ENCODE results near the gene GGACT. TPM values are rescaled to one million over a fixed set of nuclear protein-coding genes. Genes with fewer than 3 reads are reported as not detected.

The GGACT gene
- total RNA-seq, 1 donor from 2014 or later = 4.7 TPM

DNA sequence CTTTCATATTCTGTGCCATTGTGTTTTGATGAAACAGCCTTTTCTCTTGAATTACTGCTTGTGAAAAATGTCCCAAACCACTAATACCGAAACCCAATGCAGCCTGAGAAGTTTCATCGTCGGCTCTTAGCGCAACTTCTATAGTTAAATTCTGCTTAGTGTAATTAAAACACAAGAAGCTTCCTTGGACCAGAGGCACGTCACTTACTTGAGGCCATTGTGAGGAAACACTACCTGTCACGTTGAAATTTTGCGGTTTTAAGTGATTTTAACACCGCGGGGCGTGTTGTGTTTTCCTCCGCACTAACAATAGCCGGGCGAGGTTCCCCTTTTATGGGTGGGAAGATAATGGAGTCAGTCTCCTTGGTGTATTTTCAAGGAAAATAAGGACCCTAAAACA lies 70.9 kb downstream of the GGACT start:
- TF ChIP-seq, protein P1, sequence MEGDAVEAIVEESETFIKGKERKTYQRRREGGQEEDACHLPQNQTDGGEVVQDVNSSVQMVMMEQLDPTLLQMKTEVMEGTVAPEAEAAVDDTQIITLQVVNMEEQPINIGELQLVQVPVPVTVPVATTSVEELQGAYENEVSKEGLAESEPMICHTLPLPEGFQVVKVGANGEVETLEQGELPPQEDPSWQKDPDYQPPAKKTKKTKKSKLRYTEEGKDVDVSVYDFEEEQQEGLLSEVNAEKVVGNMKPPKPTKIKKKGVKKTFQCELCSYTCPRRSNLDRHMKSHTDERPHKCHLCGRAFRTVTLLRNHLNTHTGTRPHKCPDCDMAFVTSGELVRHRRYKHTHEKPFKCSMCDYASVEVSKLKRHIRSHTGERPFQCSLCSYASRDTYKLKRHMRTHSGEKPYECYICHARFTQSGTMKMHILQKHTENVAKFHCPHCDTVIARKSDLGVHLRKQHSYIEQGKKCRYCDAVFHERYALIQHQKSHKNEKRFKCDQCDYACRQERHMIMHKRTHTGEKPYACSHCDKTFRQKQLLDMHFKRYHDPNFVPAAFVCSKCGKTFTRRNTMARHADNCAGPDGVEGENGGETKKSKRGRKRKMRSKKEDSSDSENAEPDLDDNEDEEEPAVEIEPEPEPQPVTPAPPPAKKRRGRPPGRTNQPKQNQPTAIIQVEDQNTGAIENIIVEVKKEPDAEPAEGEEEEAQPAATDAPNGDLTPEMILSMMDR (IDR thresholded peaks at IDR 0.05) = no peak
- no peak for TF ChIP-seq POLR2AphosphoS5 (IDR thresholded peaks at IDR 0.05; ENCODE audit: insufficient read depth in 1 of 2, low read depth in 1 of 2)
- no peak for TF ChIP-seq POLR2A (IDR thresholded peaks at IDR 0.05)
- no peak overlapping the region for H3K27ac ChIP-seq
- peaks cover 0 to 3% of the 10 kb centered on the region in 2 donors for H3K36me3 ChIP-seq
- H3K4me3 ChIP-seq = no peak overlapping the region
- DNase-seq (ENCODE audit: extremely low spot score in 2 of 2) = no peak
- peaks cover 12% of the 10 kb centered on the region for H3K4me1 ChIP-seq
- H3K27me3 ChIP-seq = no peaks in the 10 kb centered on the region
- H3K9me3 ChIP-seq = no peaks in the 10 kb centered on the region
- intact Hi-C loops (cut with DNase I) = loop anchor here (10.0 kb wide), 2 partner anchors 603 to 863 kb away; no protein-coding TSS in a partner anchor

DNA sequence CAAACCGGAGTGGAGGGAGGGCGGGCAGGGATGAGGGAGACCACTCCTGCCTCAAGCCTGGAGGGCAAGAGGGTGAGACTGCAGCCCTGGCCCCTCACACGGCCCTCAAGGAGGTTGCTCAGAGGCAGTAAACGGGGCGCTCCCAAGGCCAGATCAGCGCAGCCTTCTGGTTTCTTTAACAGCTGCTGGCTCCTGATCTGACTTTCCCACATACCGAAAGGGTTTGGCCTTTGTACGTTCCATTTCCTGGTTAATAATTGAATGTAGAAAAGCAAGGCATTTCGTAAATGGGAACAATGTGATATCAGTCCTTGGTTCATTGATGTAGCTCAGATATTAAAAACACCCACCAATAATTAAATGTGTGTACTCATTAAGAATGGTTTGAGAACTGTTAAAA lies 71.5 kb downstream of the GGACT start:
- peaks cover 0 to 3% of the 10 kb centered on the region in 2 donors for H3K36me3 ChIP-seq
- intact Hi-C loops (cut with DNase I) = loop anchor here (10.0 kb wide), 2 partner anchors 602 to 862 kb away; no protein-coding TSS in a partner anchor
- H3K27ac ChIP-seq = no peak overlapping the region

DNA sequence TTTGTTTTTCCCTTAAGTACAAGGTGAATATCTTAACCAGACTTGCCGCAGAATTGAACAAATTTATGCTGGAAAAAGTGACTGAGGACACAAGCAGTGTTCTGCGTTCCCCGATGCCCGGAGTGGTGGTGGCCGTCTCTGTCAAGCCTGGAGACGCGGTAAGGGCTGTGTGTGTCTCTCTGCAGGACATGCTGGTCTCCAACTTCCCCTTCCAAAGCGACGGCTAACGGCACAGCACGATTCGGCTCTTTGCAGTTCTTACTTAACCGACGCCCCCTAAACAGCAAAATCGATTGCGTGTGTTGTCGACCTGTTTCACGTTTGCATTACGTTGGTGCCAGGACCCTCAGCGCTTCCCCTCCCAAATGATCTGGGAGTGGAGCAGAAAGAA lies 73.2 kb downstream of the GGACT start:
- Histone ChIP-seq H3K4me1 (peaks cover 12% of the 10 kb centered on the region), H3K4me3 (no peak overlapping the region), H3K27me3 (no peaks in the 10 kb centered on the region), H3K9me3 (no peaks in the 10 kb centered on the region), H3K36me3 (peaks cover 0 to 3% of the 10 kb centered on the region in 2 donors), H3K27ac (no peak overlapping the region)
- TF ChIP-seq POLR2A (IDR thresholded peaks at IDR 0.05) (no peak), POLR2AphosphoS5 (IDR thresholded peaks at IDR 0.05; ENCODE audit: insufficient read depth in 1 of 2, low read depth in 1 of 2) (no peak)
- TF ChIP-seq, protein P1 (IDR thresholded peaks at IDR 0.05) = no peak
- DNase-seq (ENCODE audit: extremely low spot score in 2 of 2) = no peak
- intact Hi-C loops (cut with DNase I) = loop anchor here (10.0 kb wide), 2 partner anchors 601 to 861 kb away; no protein-coding TSS in a partner anchor

More for the DNA sequence above, 71.5 kb downstream of the GGACT start:
- DNase-seq (ENCODE audit: extremely low spot score in 2 of 2) = no peak
- Histone ChIP-seq H3K27me3 (no peaks in the 10 kb centered on the region), H3K4me1 (peaks cover 12% of the 10 kb centered on the region), H3K4me3 (no peak overlapping the region), H3K9me3 (no peaks in the 10 kb centered on the region)
- TF ChIP-seq, protein P1 (IDR thresholded peaks at IDR 0.05) = no peak
- TF ChIP-seq POLR2A (IDR thresholded peaks at IDR 0.05) (no peak), POLR2AphosphoS5 (IDR thresholded peaks at IDR 0.05; ENCODE audit: insufficient read depth in 1 of 2, low read depth in 1 of 2) (no peak)

DNA sequence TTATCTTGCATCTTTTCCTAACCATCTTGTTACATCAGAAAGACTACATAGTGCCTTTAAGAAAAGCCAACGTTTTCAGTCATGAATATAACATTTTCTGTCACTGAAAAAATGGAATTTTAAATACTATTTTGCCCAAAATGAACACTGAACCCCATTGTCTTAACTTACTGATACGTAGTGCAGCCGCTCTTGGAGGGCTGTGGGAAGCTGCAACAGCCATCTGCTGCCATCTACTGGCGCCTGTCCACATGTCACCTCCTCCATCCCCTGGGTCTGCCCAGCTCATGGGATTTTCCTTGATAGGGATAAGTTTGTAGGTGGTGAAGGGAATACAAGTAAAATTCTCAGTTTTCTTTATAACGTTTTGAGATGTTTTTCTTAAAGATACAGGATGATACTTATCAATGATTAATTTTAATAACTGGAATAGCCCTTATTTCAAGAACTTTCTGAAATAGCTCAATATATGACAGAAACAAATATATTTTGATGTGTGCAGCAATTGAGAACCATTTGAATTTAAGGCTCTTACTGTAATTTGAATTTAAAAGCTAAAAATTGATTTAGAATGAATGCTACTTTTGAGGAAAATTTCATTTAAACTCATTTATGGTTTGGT lies 73.7 kb downstream of the GGACT start:
- intact Hi-C loops (cut with DNase I) = loop anchor here (10.0 kb wide), 2 partner anchors 600 to 860 kb away; no protein-coding TSS in a partner anchor
- Histone ChIP-seq H3K4me1 (peaks cover 12% of the 10 kb centered on the region), H3K36me3 (peaks cover 0 to 3% of the 10 kb centered on the region in 2 donors), H3K9me3 (no peaks in the 10 kb centered on the region), H3K4me3 (no peak overlapping the region), H3K27me3 (no peaks in the 10 kb centered on the region), H3K27ac (no peak overlapping the region)
- DNase-seq (ENCODE audit: extremely low spot score in 2 of 2) = peak in 1 of 2 donors; percentile 52
- TF ChIP-seq, protein P1 (IDR thresholded peaks at IDR 0.05) = peak; percentile 72 to 93 (median 84)
- TF ChIP-seq POLR2AphosphoS5 (IDR thresholded peaks at IDR 0.05; ENCODE audit: insufficient read depth in 1 of 2, low read depth in 1 of 2) (no peak), POLR2A (IDR thresholded peaks at IDR 0.05) (no peak)

Data from vagina (tissue), 2 donors.